PFSK-1 (cell line): ENCODE results near the gene RPS6KA2.

Experiments used
- FOXP2 ChIP-seq: optimal IDR thresholded peaks from 2 replicates; pipeline ENCODE3; 2011; ENCODE audit warnings: borderline replicate concordance, control low read depth, inconsistent platforms; ENCODE audit not compliant: insufficient read depth; ENCODE audit errors: extremely low read length, extremely low read depth
- POLR2AphosphoS5 ChIP-seq: IDR thresholded peaks from 2 replicates; pipeline ENCODE4 v1.6.1; 2012; ENCODE audit warnings: low read depth, mild to moderate bottlenecking, control low read depth, low read length, moderate library complexity
- REST ChIP-seq, 2 experiments: IDR thresholded peaks; 2 replicates each; pipeline versions ENCODE4 v1.6.1 to v1.8.0; 2011 to 2012; ENCODE audit warnings: low read depth in 2 of 2, low read length in 2 of 2, control low read depth in 1 of 2, inconsistent platforms in 1 of 2, mild to moderate bottlenecking in 1 of 2, moderate library complexity in 1 of 2; ENCODE audit not compliant: insufficient read depth in 1 of 2
- SIN3A ChIP-seq: IDR thresholded peaks from 2 replicates; pipeline ENCODE4 v1.6.1; 2012; ENCODE audit warnings: mild to moderate bottlenecking, low read length, moderate library complexity, borderline replicate concordance; ENCODE audit not compliant: insufficient read depth
- TAF1 ChIP-seq: IDR thresholded peaks from 2 replicates; pipeline ENCODE4 v1.6.1; 2012; ENCODE audit warnings: low read length, control low read depth, borderline replicate concordance; ENCODE audit not compliant: insufficient read depth

RPS6KA2 gene

GRCh38 chr6:166382933-166383801 is 243.9 kb downstream of the RPS6KA2 start, which contains the start of gene MPC1:
TSS of gene MPC1 (minus strand) at chr6:166382940. CDS start at chr6:166382876, 64 bp downstream.
- TF ChIP-seq POLR2AphosphoS5 (peak; percentile 87), REST (IDR thresholded peaks at IDR 0.05; ENCODE audit: insufficient read depth in 1 of 2, low read depth in 2 of 2, low read length in 2 of 2) (no peak), SIN3A (peak; percentile 84; the same call in 1 of the 2 replicates), FOXP2 (peak; percentile 50), TAF1 (peak; percentile 91)

- TF ChIP-seq FOXP2 (no peak), TAF1 (no peak), REST (IDR thresholded peaks at IDR 0.05; ENCODE audit: insufficient read depth in 1 of 2, low read depth in 2 of 2, low read length in 2 of 2) (no peak), POLR2AphosphoS5 (no peak; the same call in 1 of the 2 replicates), SIN3A (no peak)
Observed at GRCh38 chr6:166382500-166382932, 244.5 kb downstream of the RPS6KA2 start.

GRCh38 chr6:166381733-166382499 is 245.1 kb downstream of the RPS6KA2 start:
- TF ChIP-seq REST (IDR thresholded peaks at IDR 0.05; ENCODE audit: insufficient read depth in 1 of 2, low read depth in 2 of 2, low read length in 2 of 2): no peak
- TF ChIP-seq FOXP2: peak; percentile 83
- TF ChIP-seq POLR2AphosphoS5: no peak
- peak; percentile 88; the same call in 1 of the 2 replicates for TF ChIP-seq SIN3A
- no peak for TF ChIP-seq TAF1

- TF ChIP-seq POLR2AphosphoS5: no peak
- no peak for TF ChIP-seq FOXP2
- no peak for TF ChIP-seq TAF1
- TF ChIP-seq REST (IDR thresholded peaks at IDR 0.05; ENCODE audit: insufficient read depth in 1 of 2, low read depth in 2 of 2, low read length in 2 of 2): no peak
- TF ChIP-seq SIN3A: no peak
Observed at GRCh38 chr6:166381381-166381732, 245.7 kb downstream of the RPS6KA2 start.
